G401.6 (cell line): ENCODE data around the gene ACVRL1.

Experiments used
- FAIRE-seq: peaks from 2 replicates; lab custom pipeline; 2012; peaks lifted over from hg19 to GRCh38; lab: Jason Lieb, UNC

The ACVRL1 gene

DNA sequence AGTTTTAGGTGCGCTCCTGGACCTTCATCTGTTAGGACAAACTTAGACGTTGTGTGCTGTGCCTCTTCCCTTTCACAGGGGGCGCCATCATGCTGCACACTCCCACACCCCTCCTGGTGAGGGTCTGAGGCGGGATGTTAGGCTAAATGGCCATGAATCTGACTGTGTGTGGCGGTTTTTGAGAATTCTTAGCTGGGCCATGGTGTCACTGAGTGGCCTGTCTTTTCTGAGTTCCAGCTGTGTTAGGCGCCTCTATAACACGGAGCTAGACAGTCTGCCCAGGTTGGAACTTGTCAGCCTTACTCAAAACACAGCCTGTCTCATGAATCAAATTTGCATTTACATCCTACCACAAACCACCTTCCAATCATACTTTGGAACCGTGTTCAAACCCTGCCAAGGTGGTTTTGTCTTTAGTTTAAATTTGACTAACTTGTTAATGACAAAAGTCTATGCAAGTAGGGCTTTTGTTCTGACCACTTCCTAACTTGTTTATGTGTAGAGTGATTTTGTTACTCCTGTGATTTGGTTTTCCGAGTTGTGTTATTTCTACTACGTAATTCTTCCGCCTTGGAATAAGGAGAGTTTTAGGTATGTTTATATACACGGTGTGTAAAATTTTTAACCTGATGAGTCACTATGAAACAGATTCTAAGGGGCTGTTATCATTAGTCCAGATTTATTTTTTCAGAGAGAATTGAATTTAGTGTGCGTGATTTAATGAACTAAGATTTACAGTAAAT lies 63.8 kb downstream of the ACVRL1 start:
- FAIRE-seq = no peak

DNA sequence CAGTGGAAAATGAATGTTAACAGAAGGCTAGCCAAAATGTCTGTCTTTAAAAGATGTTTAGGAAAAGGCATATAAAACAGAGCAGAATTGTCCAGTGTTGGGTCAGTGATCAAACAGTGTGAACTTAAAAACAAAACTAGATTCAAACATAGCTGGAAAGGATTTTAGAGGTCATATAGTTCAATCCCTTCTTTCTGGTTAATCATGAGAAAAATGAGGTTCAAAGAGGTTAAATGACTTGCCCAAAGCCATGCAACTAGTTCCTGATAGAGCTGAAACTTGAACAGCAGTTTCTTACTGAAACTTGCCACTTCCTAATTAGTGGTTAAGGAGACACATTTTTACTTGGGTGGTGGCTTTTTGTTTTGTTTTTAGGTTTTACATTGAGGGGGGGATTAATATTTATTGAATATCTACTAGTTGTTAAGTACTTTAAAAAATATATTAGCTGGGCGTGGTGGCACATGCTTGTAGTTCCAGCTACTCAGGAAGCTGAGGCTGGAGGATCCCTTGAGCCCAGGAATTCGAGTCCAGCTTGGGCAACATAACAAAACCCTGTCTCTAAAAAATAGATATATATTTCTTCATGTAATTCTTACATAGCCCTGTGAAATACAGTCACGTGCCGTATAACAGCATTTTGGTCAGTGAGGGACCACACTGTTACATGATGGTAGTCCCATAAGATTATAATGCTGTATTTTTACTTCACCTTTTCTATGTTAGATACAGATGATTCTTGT lies 64.5 kb downstream of the ACVRL1 start:
- FAIRE-seq = no peak

DNA sequence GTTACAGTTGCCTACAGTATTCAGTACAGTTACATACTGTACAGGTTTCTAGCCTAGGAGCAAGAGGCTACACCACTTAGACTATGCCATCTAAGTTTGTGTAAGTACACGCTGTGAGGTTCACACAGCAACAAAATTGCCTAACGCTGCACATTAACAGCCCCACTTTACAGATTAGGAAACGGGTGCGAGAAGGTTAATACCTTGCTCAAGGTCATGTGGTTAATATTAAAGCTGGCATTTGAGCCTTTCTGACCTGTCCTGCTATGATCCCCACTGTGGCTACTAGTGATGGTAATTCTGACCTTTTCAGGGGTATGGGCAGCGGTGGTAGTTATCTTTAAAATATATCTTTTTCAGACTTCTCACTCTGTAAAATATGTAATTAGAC lies 65.1 kb downstream of the ACVRL1 start:
- FAIRE-seq = no peak

DNA sequence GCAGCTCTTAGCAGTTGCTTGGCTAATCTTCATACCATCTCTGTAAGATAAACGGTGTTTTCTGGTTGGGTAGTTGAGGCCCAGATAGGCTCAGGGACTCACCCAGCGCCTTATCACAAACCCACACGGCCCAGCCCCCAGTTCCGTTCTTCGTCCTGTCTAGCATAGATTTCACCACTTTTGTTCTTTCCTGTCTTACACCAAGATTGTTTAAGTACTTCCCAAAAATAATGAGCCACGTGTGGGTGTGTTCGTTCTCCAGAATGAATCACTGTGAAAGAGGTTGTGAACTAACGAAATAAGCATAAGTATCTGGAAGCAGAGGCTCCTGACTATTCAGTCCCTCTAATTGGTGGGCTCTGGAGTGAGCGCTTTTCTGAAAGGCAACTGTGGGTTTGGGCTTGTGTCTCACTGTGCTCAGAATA lies 65.6 kb downstream of the ACVRL1 start:
- FAIRE-seq = no peak
